Measurements from ENCODE around the gene HOXA5. TPM values are rescaled to one million over a fixed set of nuclear protein-coding genes. Genes with fewer than 3 reads are reported as not detected.

HOXA5 gene
- total RNA-seq, 2 donors from 2014 or later: 9.6 to 18.7 TPM

DNA sequence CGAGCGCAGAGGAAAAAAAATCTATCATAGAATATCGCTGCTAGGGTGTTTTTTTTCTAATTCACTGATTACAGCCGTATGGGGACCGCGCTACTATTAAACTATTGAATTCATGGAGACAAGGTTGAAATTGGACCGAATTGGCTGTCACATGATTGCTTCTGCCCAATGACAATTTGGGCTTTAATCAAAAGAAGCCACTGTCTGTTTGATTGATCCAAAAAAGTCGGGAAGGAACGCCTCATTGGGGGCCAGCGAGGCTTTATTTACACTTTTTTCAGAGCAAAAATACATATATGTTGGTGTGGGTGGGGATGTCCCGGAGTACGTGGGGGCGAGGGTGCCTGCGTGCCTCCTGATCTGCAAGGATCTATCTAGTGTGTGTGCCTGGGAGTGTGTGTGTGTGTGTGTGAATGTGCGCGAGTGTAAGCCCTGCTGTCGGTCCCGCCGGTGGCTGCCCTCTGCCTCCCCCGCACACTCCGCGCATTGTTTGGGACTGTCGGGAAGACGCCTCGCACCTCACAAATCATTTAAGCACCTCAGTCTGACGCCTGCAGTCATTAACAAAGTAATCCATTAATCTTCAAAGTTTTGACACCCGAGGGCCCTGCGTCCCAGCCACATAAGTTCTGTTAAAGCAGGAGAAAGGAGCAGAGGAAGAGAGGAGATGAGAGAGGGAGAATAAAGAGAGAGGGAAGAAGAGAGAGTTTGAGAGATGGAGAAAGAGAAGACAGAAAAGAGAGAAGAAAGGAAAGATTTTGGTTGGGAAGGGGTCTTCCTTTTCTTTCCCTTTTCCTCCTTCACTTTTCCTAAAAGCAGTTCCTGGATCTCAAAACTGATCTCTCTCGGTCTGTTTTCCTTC is 40.7 kb downstream of the HOXA5 start, which contains the start of gene HOXA2:
Gene HOXA2 (minus strand): TSS at position 103 of the 862 bp plus-strand sequence. CDS start 183 bp downstream, outside the sequence.
- peak within 1 kb of the TSS; percentile 68 to 71 for H3K9ac ChIP-seq (ENCODE audit: low read depth in 2 of 2, low read length in 2 of 2)

DNA sequence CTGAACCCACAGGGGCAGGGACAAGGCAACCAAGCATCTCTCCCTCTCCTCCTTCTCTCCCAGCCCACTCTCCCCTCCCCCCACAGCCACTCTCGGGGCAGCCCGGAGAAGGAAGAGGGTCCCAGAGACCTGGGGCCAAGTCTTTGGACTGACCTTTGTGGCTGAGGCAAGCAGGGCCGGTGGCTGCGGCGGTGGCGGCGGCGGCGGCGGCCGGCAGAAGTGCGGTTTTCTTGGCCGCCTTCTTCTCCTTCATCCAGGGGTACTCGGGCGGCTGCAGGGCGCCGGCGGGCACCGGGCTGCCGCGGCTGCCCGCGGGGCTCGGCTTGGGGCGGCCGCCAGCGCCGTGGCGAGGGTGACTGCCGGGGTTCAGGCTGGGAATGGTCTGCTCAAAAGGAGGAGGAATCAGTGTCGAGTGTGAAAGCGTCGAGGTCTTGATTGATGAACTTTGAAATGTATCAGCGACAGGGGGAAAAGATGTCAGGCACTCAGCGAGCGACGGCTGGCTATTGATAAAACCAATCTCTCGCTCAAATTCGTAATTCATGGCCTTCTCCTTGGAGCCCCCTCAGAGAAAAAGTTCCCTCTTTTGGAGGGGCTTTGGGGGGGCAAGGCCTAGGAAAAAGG is 41.4 kb downstream of the HOXA5 start:
- DNase-seq: peak; percentile 43
- TF ChIP-seq, protein P1, sequence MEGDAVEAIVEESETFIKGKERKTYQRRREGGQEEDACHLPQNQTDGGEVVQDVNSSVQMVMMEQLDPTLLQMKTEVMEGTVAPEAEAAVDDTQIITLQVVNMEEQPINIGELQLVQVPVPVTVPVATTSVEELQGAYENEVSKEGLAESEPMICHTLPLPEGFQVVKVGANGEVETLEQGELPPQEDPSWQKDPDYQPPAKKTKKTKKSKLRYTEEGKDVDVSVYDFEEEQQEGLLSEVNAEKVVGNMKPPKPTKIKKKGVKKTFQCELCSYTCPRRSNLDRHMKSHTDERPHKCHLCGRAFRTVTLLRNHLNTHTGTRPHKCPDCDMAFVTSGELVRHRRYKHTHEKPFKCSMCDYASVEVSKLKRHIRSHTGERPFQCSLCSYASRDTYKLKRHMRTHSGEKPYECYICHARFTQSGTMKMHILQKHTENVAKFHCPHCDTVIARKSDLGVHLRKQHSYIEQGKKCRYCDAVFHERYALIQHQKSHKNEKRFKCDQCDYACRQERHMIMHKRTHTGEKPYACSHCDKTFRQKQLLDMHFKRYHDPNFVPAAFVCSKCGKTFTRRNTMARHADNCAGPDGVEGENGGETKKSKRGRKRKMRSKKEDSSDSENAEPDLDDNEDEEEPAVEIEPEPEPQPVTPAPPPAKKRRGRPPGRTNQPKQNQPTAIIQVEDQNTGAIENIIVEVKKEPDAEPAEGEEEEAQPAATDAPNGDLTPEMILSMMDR (IDR thresholded peaks at IDR 0.05): no peak
- Histone ChIP-seq H3K27ac (peak overlapping the region; percentile 92), H3K4me3 (peak overlapping the region; percentile 38), H3K9ac (ENCODE audit: low read depth in 2 of 2, low read length in 2 of 2) (peak overlapping the region; percentile 68 to 71), H3K36me3 (no peaks in the 10 kb centered on the region), H3K4me1 (peaks cover 15% of the 10 kb centered on the region), H3K9me3 (no peaks in the 10 kb centered on the region), H3K27me3 (no peaks in the 10 kb centered on the region)
- intact Hi-C loops (cut with DNase I): no loop called here

More for the DNA sequence above, 40.7 kb downstream of the HOXA5 start, which contains the start of gene HOXA2:
- no peaks in the 10 kb centered on the region for H3K27me3 ChIP-seq
- peak; percentile 69 for DNase-seq
- peak within 1 kb of the TSS; percentile 38 for H3K4me3 ChIP-seq
- no peaks in the 10 kb centered on the region for H3K9me3 ChIP-seq
- peaks cover 13% of the 10 kb centered on the region for H3K4me1 ChIP-seq
- TF ChIP-seq, protein P1 (IDR thresholded peaks at IDR 0.05): no peak
- H3K36me3 ChIP-seq: no peaks in the 10 kb centered on the region
- peak within 1 kb of the TSS; percentile 92 for H3K27ac ChIP-seq
- intact Hi-C loops (cut with DNase I): no loop called here

DNA sequence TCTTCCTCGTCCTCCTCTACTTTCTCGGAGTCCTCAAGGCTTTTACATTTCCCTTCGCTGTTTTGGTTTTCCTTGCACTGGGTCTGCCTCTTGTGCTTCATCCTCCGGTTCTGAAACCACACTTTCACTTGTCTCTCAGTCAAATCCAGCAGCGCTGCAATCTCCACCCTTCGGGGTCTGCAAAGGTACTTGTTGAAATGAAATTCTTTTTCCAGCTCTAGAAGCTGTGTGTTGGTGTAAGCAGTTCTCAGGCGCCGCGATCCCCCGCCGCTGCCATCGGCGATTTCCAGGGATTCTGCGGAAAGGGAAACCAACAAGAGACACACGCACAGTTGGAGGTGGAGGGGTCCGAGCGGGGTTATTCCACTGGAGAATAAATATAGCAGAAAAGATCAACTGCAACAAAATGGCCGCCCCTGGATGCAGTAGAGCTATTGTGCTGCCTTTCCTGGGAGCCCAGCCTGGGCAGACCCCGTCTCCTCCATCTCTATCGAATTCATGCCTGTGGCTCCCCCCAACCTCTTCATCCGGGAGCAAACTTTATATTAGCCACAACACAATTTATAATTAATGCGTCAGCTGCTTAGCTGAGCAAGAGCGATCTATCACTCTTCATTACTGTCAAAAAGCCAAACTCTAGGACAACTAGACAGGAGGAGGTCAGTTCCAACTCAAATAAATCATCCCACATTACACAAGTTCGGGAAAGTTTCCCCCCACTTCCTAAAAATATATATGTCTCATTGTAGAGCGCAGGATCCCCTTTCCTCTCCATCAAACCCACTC is 42.1 kb downstream of the HOXA5 start:
- peak overlapping the region; percentile 92 for H3K27ac ChIP-seq
- H3K36me3 ChIP-seq: no peaks in the 10 kb centered on the region
- H3K4me1 ChIP-seq: peaks cover 13% of the 10 kb centered on the region
- DNase-seq: peak; percentile 39
- TF ChIP-seq, protein P1 (IDR thresholded peaks at IDR 0.05): no peak
- intact Hi-C loops (cut with DNase I): no loop called here
- no peaks in the 10 kb centered on the region for H3K9me3 ChIP-seq
- H3K9ac ChIP-seq (ENCODE audit: low read depth in 2 of 2, low read length in 2 of 2): peak overlapping the region; percentile 68 to 71
- H3K4me3 ChIP-seq: peak overlapping the region; percentile 38
- H3K27me3 ChIP-seq: no peaks in the 10 kb centered on the region

DNA sequence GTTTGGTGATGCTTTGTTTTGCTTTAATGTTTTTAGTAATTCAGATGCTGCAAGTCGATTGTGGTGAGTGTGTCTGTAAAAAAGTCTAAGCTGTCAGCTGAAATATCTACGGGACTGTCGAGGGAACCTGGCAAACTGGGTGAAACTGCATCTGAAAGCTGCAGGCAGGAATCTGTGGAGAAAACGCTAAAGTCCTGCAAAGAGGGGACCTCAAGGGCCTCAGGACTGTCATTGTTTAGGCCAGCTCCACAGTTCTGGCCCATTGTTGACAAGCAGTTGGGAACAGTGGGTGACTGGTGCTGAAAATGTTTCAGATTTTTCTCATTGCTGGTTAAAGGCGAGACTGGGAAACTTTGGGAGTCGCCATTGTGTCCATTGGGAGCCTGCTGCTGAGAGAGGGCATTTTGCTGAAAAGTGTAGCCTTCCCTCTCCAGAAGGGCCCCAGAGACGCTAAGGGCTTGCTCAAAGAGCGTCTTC is 42.7 kb downstream of the HOXA5 start:
- peak overlapping the region in 1 of 2 donors; percentile 71 for H3K9ac ChIP-seq (ENCODE audit: low read depth in 2 of 2, low read length in 2 of 2)
- TF ChIP-seq, protein P1 (IDR thresholded peaks at IDR 0.05): no peak
- H3K27ac ChIP-seq: peak overlapping the region; percentile 92
- H3K4me3 ChIP-seq: peak overlapping the region; percentile 38
- H3K27me3 ChIP-seq: no peaks in the 10 kb centered on the region
- no peak for DNase-seq
- peaks cover 11% of the 10 kb centered on the region for H3K4me1 ChIP-seq
- intact Hi-C loops (cut with DNase I): no loop called here
- no peaks in the 10 kb centered on the region for H3K9me3 ChIP-seq
- no peaks in the 10 kb centered on the region for H3K36me3 ChIP-seq

Measured in colonic mucosa (tissue), 4 donors.